ENCODE results near the gene RPL5.

RPL5 gene

DNA sequence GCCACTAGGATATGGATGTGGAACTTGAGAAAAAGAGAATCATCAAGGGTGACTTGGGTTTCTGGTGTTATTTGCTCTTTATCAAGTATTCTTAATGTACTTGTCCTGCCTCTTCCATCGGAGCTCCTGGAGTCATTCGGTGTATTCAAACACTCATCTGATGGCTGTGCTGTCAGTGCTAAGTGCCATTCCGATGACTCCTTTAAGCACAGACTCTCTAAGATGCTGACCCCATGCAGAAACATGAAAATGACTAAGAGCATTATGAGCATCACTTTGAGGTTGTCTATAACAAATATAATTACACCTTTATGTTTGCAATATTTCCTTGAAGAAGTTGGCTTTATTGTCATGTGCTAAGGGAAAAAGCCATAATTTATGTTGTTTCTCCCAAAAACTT is 11.3 kb upstream of the RPL5 start:
- DNase-seq = no peak

DNA sequence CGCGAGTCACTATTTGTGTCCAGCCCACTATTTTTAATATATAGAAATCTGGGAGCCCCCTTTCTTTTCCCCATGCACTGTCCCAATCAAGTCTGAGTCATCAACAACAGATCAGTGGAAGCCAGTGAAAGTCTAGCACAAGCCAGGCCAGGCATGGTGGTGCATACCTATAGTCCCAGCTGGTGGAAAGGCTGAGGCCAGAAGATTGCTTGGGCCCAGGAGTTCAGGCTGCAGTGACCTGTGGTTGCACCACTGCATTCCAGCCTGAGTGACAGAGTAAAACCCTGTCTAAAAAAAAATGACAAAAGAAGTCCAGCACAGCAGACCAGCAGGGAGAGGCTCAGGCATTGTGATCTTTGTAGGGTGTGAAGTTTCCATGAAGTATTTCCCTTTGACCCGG is 9.0 kb upstream of the RPL5 start:
- no peak for DNase-seq

DNA sequence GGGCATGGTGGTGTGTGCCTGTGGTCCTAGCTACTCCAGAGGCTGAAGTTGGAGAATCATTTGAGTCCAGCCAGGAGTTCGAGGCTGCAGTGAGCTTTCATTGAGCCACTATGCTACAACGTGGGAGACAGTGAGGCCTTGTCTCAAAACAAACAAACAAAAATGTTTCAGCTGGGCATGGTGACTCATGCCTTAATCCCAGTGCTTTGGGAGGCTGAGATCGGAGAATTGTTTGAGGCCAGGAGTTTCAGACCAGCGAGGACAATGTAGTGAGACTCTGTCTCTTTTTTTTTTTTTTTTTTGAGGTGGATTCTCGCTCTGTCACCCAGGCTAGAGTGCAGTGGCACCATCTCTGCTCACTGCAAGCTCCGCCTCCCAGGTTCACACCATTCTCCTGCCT is 5.0 kb upstream of the RPL5 start:
- DNase-seq = no peak

DNA sequence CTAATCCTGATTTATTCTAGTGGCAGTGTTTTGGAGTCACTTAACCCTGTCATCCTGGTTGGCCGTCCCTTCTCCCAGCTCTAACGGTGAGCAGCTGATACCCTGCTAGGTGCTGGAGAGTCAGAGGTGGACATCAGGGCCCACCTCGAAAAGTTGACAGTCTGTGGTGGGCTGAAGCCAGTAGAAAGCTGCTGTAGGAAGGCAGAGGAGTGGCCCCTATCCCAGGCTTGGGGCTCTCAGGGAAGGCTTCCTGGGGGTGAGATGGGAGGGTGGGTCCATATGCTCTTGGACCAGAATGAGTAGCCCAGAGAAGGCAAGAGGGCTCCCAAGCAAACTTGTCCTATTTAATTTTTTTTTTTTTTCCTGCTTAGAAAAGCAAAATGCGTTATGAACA is 475 bp upstream of the RPL5 start:
- DNase-seq = no peak

DNA sequence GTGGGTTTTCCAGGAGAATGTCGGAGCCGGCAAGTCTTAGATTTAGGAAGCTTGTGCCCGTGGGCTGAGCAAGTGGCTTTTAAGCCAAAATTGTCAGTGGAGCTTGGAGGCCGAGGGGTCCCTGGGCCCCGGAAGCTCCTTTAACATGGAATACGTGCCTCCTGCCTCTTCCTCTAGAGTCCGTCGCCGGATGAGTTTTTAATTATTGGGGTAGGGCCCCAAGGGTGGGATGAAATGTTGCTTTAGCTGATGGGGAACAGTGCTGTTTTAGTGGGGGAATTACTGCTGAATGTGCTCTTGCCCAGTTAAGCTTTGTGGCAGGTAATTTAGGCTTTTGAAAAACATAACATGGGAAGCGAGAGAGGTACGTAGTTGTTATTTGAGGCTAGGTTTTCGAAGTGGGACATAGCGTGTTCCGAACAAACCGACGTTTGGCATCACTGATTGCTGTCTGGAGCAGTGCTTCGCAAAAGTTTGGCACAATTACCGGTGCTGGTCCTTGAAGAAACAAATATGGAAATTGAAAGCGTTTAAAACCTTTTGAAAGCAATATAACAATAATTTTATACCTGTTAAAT is 786 bp downstream of the RPL5 start:
- no peak for DNase-seq

DNA sequence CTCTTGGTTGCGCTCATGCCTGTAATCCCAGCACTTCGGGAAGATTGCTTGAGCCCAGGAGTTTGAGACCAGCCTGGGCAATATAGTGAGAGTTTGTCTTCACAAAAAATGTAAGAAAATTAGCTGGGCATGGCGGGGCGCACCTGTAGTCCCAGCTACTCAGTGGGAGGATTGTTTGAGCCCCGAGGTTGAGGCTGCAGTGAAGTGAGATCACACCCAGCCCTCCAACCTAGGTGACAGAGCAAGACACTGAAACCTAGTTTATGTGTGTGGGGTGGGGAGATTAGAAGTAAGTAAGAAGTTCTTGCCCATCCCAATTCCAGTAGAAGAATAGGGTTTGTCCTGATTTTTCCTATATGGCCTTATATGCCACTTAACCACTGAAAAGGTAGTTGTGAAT is 2.0 kb downstream of the RPL5 start:
- no peak for DNase-seq

DNA sequence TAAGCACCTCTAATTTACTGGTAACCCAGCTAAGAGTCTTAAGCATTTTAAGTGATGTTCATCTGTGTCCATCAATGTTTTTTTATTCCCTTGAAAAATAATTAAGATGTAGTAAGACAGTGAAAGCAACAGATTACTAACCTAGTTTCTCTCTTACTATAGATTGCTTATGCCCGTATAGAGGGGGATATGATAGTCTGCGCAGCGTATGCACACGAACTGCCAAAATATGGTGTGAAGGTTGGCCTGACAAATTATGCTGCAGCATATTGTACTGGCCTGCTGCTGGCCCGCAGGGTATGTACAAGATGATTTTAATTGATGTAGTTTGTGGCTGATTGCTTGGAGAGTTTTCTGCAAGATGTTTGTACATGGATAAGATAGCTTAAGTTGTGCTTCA is 2.8 kb downstream of the RPL5 start:
- no peak for DNase-seq

DNA sequence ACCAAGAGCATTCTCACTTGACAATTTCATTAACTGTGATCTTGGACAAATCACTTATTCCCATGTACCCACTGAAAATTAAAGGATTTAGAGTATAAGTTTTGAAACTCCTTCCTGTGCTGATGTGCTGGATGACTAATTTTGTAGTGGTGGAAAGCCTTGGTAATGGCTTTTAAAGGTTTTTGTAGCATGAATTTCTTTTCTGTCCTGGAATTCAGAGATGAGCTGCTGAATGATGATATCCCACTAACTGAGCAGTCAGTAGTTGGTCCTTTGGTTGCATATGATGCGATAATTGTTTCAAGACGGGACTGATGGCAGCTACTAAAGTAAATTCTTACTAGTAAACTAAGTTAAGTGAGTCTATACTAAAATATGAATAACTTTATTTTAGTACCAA is 5.2 kb downstream of the RPL5 start:
- no peak for DNase-seq

DNA sequence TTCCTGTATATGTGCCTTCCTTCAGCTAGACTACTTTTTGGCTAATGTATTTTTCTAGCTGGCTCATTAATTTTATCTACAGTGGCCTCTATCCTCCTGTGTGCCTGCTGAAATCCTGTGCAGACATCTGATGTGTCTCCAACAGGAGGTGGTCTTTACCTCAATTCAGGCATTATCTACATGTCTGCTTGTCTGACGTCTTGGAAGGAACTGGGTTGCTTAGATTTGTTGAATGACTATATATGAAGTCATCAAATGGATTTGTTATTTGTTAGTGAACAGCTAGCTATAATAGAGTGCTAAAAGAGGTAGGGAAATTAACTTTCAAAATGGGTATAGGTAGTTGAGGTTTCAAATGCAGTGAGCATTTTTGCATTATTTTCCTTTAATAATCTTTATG is 6.7 kb downstream of the RPL5 start:
- no peak for DNase-seq

DNA sequence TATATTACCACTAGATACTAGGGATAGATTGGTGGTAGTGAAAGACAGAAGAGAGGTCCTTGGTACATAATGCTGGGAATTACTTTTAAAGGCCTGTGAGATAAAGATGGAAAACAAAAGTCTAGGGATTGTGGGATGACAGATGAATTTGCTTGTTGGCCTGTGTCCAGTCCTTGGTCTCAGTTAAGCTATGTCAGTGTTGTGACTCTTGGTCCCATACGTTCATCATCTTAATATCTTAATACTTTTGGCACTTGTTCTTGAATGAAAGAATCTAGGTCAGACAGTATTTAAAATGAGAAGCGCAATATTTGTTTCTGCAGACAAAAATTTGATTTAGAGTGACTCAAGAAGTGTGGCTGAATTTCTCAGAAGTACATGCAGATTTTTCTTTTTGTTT is 7.6 kb downstream of the RPL5 start:
- no peak for DNase-seq

DNA sequence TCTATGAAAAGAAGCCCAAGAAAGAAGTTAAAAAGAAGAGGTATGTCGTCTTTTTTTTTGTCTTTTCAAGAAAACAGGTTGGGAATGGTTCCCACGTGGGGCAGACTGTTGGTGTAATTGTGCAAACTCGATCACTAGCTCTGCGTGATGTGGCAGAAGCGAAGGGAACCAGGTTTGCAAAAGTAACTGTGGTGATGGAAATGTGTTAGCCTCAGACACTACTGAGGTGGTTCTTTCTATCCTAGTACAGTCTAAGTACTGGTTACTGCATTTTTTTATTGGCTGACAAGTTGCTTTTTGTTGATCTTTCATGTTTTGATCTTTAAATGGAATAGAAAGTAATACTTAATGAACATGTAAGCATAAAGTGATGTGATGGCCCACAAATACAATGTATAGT is 8.8 kb downstream of the RPL5 start:
- no peak for DNase-seq

DNA sequence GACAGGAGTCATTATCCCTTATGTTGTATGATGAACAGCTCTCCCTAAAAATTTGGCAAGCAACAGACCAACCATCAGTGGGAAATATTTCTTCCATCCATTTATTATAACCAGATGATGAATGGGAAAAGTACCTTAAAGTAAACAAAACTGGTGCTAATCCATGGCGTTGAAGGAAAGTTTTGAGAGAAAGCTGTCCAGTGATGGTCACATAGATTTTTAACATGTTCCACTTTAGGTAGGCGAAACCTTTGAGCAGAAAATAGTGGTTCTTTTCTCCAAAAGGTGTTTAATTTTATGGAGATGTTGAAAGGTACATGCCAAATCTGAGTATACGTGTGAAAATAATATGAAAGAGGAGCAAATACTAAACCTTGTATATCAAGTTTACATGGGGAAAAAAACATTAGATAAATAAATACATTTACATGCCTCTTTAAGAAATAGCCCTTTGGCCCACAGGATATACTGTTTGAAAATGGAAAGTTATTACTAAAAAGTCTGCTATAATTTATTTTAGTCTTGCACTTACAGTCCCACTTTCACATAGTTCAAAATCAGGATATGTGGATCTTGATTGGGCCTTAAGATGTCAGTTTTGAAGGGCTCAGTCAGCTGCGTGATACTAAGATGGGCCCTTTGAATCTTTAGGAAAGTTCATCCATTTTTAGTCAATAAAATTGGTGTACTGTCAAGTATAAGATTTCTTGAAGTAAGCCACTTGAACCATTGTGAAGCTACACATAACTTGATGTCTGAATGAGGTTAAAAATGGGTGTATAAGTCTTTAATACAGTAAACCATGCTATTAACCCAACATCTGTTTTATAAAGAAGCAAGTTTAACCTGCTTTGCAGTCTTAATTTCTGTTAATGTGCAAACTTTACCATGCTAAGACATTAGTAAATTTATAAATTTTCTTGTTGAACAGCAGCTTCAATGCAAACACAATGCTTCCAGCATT is 10.5 kb downstream of the RPL5 start:
- DNase-seq = no peak

DNA sequence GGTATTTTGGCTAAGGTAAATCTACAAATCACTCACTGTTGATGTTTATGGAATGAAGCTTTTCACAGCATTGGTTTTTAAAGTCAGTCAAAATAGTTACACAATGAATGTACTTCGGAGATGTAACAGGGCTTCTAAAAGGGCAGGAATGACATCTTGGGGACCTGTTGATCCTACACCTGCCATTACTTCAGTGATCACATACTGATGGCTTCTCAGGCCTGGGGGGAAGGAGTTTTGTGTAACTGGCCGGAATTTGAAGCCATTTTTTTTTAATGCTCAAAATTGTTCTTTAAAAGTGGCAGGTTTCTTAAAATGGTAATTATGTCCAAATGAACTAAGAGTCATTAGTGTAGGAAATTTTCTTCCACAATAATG is 11.2 kb downstream of the RPL5 start:
- no peak for DNase-seq

DNA sequence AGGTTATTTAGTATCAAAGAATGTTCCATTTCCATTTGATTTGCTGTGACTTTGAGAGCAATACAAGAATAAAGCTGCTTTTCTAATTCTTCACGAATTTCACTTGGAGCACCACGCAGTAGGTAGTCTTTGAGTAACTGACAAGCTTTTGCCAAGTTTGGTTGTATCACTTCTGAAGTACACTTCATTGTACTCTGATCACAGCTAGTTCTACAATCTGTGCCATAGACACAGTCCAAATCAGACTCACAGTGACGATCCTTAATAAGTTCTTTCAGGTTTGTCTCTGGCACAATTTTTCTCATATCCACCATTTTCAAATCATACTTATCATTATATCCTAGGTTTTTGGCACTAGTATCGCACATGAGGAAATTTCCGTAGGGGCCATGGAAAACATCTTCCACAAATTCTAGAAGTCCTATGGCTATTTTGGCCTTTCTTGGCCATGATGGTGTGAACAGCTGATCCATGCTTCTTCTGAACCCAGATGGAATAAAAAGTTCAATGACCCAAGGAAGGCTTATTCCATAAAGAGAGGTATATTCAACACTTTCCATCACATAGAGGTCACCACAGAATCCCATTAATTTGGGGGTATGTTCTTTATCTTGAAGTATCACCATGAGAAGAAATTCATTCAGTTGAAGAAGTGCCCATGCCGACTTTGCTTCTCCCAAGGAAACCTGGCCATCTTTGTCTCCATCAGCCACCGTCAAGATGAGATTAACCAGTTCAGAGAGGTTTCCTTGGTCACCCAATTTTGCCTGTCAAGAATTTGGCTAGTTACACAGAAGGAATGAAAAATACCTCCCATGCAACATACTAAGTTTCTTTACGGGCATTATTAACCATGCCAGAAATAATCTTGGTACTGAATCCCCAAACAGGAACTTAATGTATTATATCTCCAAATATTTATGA is 11.9 kb downstream of the RPL5 start:
- no peak for DNase-seq

DNA sequence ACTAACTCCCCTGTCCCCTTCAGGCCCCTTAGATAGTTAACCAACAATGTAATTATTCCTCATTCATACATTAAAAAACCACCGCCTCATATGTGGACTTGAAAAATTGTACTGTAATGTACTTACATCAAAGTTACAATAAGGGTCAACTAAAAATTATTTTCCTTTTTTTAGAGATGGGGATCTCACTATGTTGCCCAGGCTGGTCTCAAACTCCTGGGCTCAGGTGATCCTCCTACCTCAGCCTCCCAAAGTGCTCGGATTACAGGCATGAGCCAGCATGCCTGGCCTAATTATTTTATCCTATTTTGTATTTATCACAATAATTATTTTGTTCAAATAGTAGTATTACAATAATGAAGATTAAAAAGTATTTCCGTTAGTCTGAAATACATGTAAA is 12.6 kb downstream of the RPL5 start:
- DNase-seq = no peak

DNA sequence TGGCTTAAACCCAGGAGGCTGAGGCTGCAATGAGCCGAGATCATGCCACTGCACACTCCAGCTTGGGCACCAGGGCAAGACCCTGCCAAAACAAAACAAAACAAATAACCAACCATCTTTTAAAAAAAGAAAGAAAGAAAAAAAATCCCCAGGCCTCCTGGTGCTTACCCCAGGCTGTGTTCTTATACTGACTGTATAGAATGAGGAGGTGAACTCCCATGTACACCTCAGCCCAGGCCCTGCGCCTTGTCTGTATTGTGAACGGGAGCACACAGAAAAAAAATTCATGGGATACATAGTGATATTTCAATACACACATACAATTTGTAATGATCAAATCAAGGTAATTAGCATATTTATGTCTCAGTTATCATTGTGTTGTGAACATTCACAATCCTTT is 14.1 kb downstream of the RPL5 start:
- no peak for DNase-seq

DNA sequence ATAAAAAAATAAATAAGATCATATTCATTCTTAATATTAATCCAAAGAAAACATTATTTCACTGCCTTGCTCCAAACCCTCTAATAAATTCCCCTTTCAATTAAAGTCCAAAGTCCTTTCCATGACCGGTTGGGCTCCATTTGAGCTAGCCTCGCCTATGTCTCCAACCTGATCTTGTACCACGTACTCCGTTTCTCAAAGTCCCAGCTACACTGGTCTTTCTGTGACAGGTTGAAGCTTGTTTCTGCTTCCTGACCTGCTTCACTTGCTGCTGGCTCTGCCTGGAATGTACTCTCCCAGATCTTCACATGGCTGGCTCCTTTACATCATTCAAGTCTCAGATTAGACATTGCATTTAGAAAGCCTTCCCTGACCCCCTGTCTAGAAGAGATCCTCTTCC is 16.4 kb downstream of the RPL5 start:
- no peak for DNase-seq

DNA sequence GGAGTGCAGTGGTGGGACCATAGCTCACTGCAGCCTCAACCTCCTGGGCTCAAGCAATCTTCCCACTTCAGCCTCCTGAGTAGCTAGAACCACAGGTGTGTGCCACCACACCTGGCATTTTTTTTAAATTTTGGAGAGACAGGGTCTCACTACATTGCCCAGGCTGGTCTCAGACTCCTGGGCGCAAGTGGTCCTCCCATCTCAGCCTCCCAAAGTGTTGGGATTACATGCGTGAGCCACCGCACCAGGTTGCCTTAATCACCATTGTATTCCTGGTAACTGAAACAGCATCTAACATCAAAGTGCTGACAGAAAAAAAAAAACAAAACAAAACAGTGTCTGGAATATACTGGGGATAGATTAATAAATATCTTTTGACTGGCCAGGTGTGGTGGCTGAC is 18.2 kb downstream of the RPL5 start:
- no peak for DNase-seq

DNA sequence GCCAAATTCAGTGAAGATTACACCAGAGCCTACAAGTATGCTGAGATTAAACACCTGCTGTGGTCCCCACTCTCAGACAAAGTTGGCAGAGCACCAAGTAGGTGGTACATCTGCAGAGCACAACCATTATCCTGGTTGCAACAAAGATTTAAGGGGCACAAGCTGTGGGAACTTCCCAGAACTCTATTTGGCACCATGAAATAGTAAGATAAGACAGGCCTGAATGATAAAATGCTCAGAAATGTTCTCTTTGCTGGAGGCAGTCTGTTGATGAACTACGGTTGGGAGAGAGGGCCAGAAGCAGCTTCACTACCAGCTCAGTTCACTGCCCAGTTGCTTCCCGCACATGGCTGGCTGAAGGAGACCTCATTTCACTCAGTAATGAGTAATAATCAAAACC is 19.9 kb downstream of the RPL5 start:
- no peak for DNase-seq

DNA sequence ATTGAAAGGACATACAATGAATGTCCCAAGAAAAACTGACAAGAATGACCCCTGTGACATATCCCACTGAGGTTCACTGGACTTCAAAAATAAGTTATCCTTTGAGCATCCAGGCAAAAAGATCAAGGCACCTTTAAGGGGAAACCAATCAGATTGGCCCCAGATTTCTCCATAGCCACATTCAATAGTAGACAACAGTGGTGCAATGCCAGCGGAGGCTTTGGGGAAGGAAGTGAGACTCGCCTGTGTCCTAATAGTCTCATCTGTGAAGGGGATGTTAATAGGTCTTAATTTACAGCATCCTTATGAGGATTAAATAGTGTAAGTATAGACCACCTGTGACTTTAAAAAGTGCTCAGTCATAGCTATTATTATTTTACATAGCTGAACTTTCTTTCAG is 21.5 kb downstream of the RPL5 start:
- no peak for DNase-seq

DNA sequence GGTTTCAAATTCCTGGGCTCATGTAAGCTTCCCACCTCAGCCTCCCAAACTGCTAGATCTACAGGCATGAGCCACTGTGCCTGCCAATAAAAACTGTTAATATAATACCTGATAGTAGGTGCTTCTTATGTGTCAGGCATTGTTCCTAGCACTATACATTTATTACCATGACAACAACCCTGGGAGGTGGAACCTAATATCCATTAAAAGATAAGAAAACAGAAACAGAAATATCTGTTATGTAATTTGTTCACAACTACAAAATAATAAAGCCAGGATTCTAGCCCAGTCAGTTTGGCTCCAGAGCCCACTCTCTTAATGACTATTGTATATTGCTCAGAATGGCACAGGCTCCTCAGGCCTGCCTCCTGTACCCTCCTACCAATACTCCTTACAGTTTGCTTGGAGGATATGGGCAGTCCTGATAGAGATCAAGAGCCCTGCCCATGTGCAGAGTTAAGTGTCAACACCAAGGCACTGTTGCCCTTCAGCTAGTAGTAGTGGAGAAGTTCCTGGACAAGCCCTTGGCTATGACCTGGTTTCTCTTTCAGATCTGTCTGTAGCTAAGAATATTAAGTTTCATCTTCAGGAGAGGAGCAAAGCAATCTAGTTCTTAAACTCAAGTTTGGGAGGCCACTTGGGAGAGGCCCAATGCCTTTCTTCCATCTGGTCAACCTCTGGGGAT is 22.4 kb downstream of the RPL5 start:
- no peak for DNase-seq

DNA sequence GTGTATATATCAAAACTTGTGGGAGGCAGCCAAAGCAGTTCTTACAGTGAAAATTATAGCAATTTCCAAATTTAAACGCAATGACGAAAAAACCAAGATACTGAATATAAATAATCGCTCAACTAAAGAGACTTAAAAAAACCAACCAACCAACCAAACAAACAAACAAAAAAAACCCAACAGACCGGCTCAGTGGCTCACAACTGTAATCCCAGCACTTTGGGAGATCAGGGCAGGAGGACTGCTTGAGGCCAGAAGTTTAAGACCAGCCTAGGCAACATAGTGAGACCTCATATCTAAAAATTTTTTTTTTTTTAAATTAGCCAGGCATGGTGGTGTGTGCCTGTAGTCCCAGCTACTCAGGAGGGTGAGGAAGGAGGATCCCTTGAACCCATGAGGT is 23.4 kb downstream of the RPL5 start:
- no peak for DNase-seq

DNA sequence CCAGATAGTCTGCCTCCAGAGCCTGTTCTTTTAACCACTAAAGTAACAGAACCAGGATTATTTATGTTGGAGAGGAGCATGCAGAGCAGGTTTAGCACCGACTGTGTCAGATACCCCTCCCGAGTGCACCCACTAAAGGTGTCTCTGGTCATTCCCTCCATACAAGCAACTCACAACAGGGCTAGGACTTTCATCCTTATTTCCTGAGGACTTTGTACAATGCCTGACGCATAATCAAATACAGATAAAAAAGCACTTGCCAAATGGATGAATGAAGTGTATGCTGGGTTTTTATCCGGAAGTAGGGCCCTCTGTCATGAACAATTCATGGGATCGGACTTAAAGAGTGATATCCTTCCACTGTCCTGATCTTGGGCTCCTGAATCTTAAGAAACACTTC is 26.0 kb downstream of the RPL5 start:
- no peak for DNase-seq

Measured in NCI-H187 treated with DMSO at 0.1 percent for 48 hours (cell line).